ENCODE data around the gene RTL5. TPM values are rescaled to one million over a fixed set of nuclear protein-coding genes. Genes with fewer than 3 reads are reported as not detected.

The RTL5 gene
- total RNA-seq, 1 donor, result 2.2 TPM

GRCh38 chrX:72133851-72134546 lies 2.3 kb upstream of the RTL5 start:
- Histone ChIP-seq H3K27ac (ENCODE audit: low read depth, low read length) (no peak overlapping the region), H3K36me3 (ENCODE audit: insufficient read depth, low read length) (no peaks in the 10 kb centered on the region), H2AFZ (ENCODE audit: low read length) (no peak overlapping the region), H3K4me2 (ENCODE audit: insufficient read depth, low read length) (no peak overlapping the region), H3K27me3 (ENCODE audit: insufficient read depth, low read length) (peaks cover 30% of the 10 kb centered on the region), H3K4me1 (ENCODE audit: insufficient read depth, low read length) (peaks cover 4% of the 10 kb centered on the region), H3K9me3 (ENCODE audit: low read depth, low read length) (no peaks in the 10 kb centered on the region), H4K20me1 (ENCODE audit: insufficient read depth, low read length) (peaks cover 2% of the 10 kb centered on the region), H3K4me3 (ENCODE audit: insufficient read depth, low read length) (no peak overlapping the region), H3K79me2 (ENCODE audit: insufficient read depth, low read length) (no peaks in the 10 kb centered on the region)
- TF ChIP-seq CTCF (IDR thresholded peaks at IDR 0.05; ENCODE audit: extremely low read depth, low read depth, low read length), result no peak
- no peak for DNase-seq (ENCODE audit: insufficient read length, low spot score, missing footprints)

GRCh38 chrX:72132456-72132855 lies 741 bp upstream of the RTL5 start:
- Histone ChIP-seq H3K4me2 (ENCODE audit: insufficient read depth, low read length) (peak overlapping the region; percentile 70), H2AFZ (ENCODE audit: low read length) (peak overlapping the region; percentile 35), H4K20me1 (ENCODE audit: insufficient read depth, low read length) (no peaks in the 10 kb centered on the region), H3K27ac (ENCODE audit: low read depth, low read length) (no peak overlapping the region), H3K4me1 (ENCODE audit: insufficient read depth, low read length) (peaks cover 4% of the 10 kb centered on the region), H3K79me2 (ENCODE audit: insufficient read depth, low read length) (no peaks in the 10 kb centered on the region), H3K36me3 (ENCODE audit: insufficient read depth, low read length) (no peaks in the 10 kb centered on the region), H3K27me3 (ENCODE audit: insufficient read depth, low read length) (peaks cover 30% of the 10 kb centered on the region), H3K4me3 (ENCODE audit: insufficient read depth, low read length) (peak overlapping the region; percentile 56), H3K9me3 (ENCODE audit: low read depth, low read length) (no peaks in the 10 kb centered on the region)
- TF ChIP-seq CTCF (IDR thresholded peaks at IDR 0.05; ENCODE audit: extremely low read depth, low read depth, low read length), result no peak
- DNase-seq (ENCODE audit: insufficient read length, low spot score, missing footprints), result no peak

GRCh38 chrX:72130762-72131250 lies 909 bp downstream of the RTL5 start:
- H3K27ac ChIP-seq (ENCODE audit: low read depth, low read length), result no peak overlapping the region
- no peak overlapping the region for H2AFZ ChIP-seq (ENCODE audit: low read length)
- H3K27me3 ChIP-seq (ENCODE audit: insufficient read depth, low read length), result peaks cover 31% of the 10 kb centered on the region
- H3K79me2 ChIP-seq (ENCODE audit: insufficient read depth, low read length), result no peaks in the 10 kb centered on the region
- peak overlapping the region; percentile 71 for H3K4me3 ChIP-seq (ENCODE audit: insufficient read depth, low read length)
- H3K9me3 ChIP-seq (ENCODE audit: low read depth, low read length), result no peaks in the 10 kb centered on the region
- peaks cover 13% of the 10 kb centered on the region for H3K4me1 ChIP-seq (ENCODE audit: insufficient read depth, low read length)
- H3K4me2 ChIP-seq (ENCODE audit: insufficient read depth, low read length), result peak overlapping the region; percentile 70
- peak; percentile 73 for DNase-seq (ENCODE audit: insufficient read length, low spot score, missing footprints)
- no peak for TF ChIP-seq CTCF (IDR thresholded peaks at IDR 0.05; ENCODE audit: extremely low read depth, low read depth, low read length)
- H4K20me1 ChIP-seq (ENCODE audit: insufficient read depth, low read length), result no peaks in the 10 kb centered on the region
- H3K36me3 ChIP-seq (ENCODE audit: insufficient read depth, low read length), result no peaks in the 10 kb centered on the region

GRCh38 chrX:72130156-72130761 lies 1.5 kb downstream of the RTL5 start:
- H3K27me3 ChIP-seq (ENCODE audit: insufficient read depth, low read length), result peaks cover 35% of the 10 kb centered on the region
- H3K27ac ChIP-seq (ENCODE audit: low read depth, low read length), result no peak overlapping the region
- no peaks in the 10 kb centered on the region for H3K79me2 ChIP-seq (ENCODE audit: insufficient read depth, low read length)
- peaks cover 18% of the 10 kb centered on the region for H3K4me1 ChIP-seq (ENCODE audit: insufficient read depth, low read length)
- no peak for TF ChIP-seq CTCF (IDR thresholded peaks at IDR 0.05; ENCODE audit: extremely low read depth, low read depth, low read length)
- H3K9me3 ChIP-seq (ENCODE audit: low read depth, low read length), result no peaks in the 10 kb centered on the region
- peak; percentile 69 for DNase-seq (ENCODE audit: insufficient read length, low spot score, missing footprints)
- H2AFZ ChIP-seq (ENCODE audit: low read length), result no peak overlapping the region
- peak overlapping the region; percentile 71 for H3K4me3 ChIP-seq (ENCODE audit: insufficient read depth, low read length)
- no peaks in the 10 kb centered on the region for H4K20me1 ChIP-seq (ENCODE audit: insufficient read depth, low read length)
- H3K36me3 ChIP-seq (ENCODE audit: insufficient read depth, low read length), result no peaks in the 10 kb centered on the region
- H3K4me2 ChIP-seq (ENCODE audit: insufficient read depth, low read length), result no peak overlapping the region
